ENCODE results near the gene STK32C. TPM values are rescaled to one million over a fixed set of nuclear protein-coding genes. Genes with fewer than 3 reads are reported as not detected.
"Not testable (repeated sequence)": the region's sequence is repeated elsewhere in the genome, so short reads cannot be mapped to it uniquely, and the experiment has no call there.

STK32C gene
- total and polyA plus RNA-seq, 2 experiments from 2014 or later: 17.5 to 23.8 TPM

DNA sequence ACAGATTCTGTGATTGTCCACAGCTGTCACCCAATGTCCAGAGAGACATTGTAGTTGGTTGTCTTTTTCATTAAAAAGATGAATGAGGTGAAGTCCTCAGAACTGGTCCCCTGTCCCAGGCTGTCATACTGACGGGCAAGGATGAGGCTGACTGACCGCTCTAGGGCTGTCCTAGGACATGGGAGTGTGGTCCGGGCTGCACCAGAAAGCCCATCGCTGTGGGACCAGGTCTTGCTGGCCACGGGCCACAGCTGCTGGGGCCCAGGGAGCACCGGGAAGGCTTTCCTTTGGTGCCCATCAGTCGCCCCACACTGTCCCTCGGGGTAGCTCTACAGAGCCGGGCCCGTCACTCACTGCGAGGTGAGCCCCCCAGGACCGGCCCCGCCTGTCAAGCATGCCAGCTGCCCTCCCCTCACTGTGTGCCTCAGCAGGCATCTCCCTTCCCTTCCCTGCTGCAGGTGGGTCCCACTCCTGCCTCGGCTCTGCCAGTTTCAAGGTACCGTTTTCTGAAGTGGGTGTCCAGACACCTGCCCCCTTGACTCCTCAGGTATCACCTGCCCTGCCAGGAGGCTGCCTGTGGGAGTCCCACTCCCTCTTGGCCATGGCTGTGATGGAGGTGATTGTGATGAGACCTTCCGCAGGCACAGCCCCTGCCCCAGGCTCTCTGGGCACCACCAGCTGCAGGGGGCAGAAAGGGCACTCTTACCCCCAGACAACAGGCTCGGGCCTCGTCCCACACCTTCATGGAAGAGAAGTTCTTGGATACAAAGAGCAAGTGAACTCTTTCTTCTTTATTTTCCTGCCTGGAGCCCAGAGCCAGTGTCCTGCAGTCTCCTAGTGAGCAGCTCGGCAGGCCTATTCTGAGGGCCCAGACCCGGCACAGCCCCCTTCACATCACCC lies 46.0 kb upstream of the STK32C start:
- H3K4me1 ChIP-seq (ENCODE audit: low read depth): no peaks in the 10 kb centered on the region
- peaks cover 3% of the 10 kb centered on the region for H3K36me3 ChIP-seq
- H3K9me3 ChIP-seq (ENCODE audit: low read depth): no peaks in the 10 kb centered on the region
- no peak overlapping the region for H3K27ac ChIP-seq
- no peak overlapping the region for H3K4me3 ChIP-seq
- TF ChIP-seq, protein P1, sequence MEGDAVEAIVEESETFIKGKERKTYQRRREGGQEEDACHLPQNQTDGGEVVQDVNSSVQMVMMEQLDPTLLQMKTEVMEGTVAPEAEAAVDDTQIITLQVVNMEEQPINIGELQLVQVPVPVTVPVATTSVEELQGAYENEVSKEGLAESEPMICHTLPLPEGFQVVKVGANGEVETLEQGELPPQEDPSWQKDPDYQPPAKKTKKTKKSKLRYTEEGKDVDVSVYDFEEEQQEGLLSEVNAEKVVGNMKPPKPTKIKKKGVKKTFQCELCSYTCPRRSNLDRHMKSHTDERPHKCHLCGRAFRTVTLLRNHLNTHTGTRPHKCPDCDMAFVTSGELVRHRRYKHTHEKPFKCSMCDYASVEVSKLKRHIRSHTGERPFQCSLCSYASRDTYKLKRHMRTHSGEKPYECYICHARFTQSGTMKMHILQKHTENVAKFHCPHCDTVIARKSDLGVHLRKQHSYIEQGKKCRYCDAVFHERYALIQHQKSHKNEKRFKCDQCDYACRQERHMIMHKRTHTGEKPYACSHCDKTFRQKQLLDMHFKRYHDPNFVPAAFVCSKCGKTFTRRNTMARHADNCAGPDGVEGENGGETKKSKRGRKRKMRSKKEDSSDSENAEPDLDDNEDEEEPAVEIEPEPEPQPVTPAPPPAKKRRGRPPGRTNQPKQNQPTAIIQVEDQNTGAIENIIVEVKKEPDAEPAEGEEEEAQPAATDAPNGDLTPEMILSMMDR (IDR thresholded peaks at IDR 0.05; ENCODE audit: low read depth, low read length): no peak
- DNase-seq (ENCODE audit: low read depth in 1 of 2, low spot score in 1 of 2): no peak
- no peaks in the 10 kb centered on the region for H3K27me3 ChIP-seq

DNA sequence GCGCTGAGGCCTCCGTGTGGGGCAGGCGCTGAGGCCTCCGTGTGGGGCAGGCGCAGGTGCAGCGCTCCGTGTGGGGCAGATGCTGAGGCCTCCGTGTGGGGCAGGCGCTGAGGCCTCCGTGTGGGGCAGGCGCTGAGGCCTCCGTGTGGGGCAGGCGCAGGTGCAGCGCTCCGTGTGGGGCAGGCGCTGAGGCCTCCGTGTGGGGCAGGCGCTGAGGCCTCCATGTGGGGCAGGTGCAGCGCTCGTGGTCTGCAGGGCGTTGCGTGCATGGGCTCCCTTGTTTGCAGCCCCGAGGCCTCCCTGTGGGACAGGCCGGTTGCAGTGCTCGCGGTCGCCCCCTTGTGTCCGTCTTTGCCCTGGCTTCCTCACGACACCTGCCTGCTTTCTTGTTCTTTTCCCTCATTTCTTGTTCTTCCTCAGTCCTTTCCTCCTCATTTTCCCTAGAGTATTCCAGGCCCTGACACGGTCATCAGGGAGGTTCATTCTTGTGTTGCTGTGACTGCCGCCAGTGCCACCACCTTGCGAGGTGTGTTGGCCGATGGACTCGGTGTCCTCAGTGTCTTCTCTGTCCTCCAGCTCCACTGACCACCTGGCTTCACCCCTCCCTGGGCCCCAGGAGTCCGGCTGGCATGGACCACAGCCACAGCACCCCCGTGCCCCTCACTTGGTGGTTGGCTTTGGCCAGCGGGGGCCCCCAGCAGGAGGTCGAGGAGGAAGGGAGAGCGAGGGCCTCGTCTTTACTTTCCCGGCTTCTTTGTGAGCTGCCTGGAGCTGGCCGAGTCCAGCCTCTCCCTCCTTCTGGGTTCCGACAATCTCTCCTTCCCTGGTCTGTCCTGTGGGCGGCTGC lies 44.9 kb upstream of the STK32C start:
- not testable (repeated sequence) for H3K9me3 ChIP-seq (ENCODE audit: low read depth); H3K36me3 ChIP-seq; H3K27me3 ChIP-seq; H3K27ac ChIP-seq; H3K4me1 ChIP-seq (ENCODE audit: low read depth); H3K4me3 ChIP-seq
- DNase-seq (ENCODE audit: low read depth in 1 of 2, low spot score in 1 of 2): peak; percentile 76 to 80
- TF ChIP-seq, protein P1 (IDR thresholded peaks at IDR 0.05; ENCODE audit: low read depth, low read length): peak; percentile 56

- Histone ChIP-seq H3K4me1 (ENCODE audit: low read depth) (no peaks in the 10 kb centered on the region), H3K9me3 (ENCODE audit: low read depth) (no peaks in the 10 kb centered on the region), H3K27me3 (no peaks in the 10 kb centered on the region), H3K4me3 (no peak overlapping the region), H3K36me3 (peaks cover 3% of the 10 kb centered on the region), H3K27ac (no peak overlapping the region)
- no peak for DNase-seq (ENCODE audit: low read depth in 1 of 2, low spot score in 1 of 2)
- TF ChIP-seq, protein P1 (IDR thresholded peaks at IDR 0.05; ENCODE audit: low read depth, low read length): no peak
These were observed 43.9 kb upstream of the STK32C start for GRCh38 chr10:132351611-132352010.

GRCh38 chr10:132350946-132351345 lies 43.2 kb upstream of the STK32C start:
- DNase-seq (ENCODE audit: low read depth in 1 of 2, low spot score in 1 of 2): no peak
- TF ChIP-seq, protein P1 (IDR thresholded peaks at IDR 0.05; ENCODE audit: low read depth, low read length): no peak
- H3K27ac ChIP-seq: no peak overlapping the region
- peaks cover 3% of the 10 kb centered on the region for H3K36me3 ChIP-seq
- H3K9me3 ChIP-seq (ENCODE audit: low read depth): no peaks in the 10 kb centered on the region
- H3K27me3 ChIP-seq: no peaks in the 10 kb centered on the region
- H3K4me3 ChIP-seq: no peak overlapping the region
- H3K4me1 ChIP-seq (ENCODE audit: low read depth): no peaks in the 10 kb centered on the region

DNA sequence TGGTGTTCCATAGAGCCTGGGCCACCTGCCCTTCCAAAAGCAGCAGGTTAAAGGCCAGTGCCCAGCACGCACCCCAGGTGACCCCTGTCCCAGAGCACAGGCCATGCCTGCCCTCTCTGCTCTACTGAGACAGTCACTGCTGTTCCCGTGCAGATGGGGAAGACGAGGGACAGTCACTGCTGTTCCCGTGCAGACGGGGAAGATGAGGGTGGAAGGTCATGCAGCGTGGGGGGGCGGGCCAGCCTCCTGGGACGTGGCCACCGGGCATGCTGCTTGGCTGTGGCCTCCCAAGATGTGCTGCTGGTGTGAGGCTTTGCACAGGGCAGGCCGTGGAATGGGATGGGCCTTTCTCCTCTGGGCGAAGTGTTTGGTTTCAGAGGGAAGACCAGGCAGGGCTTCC lies 42.6 kb upstream of the STK32C start:
- no peak for DNase-seq (ENCODE audit: low read depth in 1 of 2, low spot score in 1 of 2)

More for the DNA sequence above, 42.6 kb upstream of the STK32C start:
- TF ChIP-seq, protein P1 (IDR thresholded peaks at IDR 0.05; ENCODE audit: low read depth, low read length): no peak
- Histone ChIP-seq H3K27me3 (no peaks in the 10 kb centered on the region), H3K4me1 (ENCODE audit: low read depth) (no peaks in the 10 kb centered on the region), H3K27ac (no peak overlapping the region), H3K9me3 (ENCODE audit: low read depth) (no peaks in the 10 kb centered on the region), H3K36me3 (peaks cover 3% of the 10 kb centered on the region), H3K4me3 (no peak overlapping the region)
